Activated naive CD4-positive, alpha-beta T cell treated with anti-CD3 and anti-CD28 coated beads, Interleukin-2, amount 10 ng/mL, durations not matched to agents 5 hours and 36 hours (primary cell): ENCODE results near the gene ZEB2. TPM values are rescaled to one million over a fixed set of nuclear protein-coding genes. Genes with fewer than 3 reads are reported as not detected.

ENCODE experiments used
- total RNA-seq, 2 experiments: library from RNA; stranded (reverse); gene quantifications; one replicate each; pipeline ENCODE4 v1.2.3, GENCODE V29; 2021

ZEB2 gene
- total RNA-seq, result 1 to 10 TPM; 1.2 to 1.4 TPM

DNA sequence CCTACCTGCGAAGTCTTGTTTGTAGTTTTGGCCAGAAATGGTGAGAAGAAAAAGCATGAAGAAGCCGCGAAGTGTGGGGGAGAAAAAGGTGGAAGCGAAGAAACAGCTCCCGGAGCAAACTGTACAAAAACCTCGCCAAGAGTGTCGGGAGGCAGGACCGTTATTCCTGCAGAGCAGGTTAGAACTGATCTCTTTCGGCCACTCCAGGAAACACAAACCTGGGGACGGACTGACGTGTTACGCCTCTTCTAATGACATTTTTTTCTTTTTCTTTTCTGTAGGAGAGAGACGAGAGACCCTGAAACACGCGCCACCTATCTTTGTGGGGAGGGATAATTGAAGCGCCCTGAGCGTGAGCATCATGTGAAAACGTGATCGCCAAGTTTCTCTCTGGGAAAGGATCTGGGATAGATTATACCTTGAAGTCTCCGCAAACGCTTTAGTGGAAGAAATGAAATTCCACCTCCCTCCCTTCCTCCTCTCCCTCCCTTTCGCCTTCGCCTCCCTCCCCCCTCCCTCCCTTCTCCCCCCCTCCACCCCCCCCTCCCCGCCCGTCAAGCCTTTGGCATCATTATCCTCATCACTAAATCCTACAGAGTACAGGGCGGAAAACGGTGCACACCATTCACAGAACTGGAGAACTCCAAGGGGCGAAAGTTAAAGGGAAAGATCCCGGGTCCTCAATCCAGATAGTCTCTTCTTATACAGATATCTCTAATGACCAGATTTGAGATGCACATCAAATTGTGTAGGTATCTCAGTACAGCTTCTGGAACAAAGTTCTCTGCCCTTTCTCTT lies at the start of gene ZEB2:
Gene ZEB2 (minus strand): TSS at position 186 of the 798 bp plus-strand sequence. CDS start 2,769 bp downstream, outside the sequence.

